GM19397 (cell line): ENCODE measurements around the gene KRTAP9-6.
"Not testable (repeated sequence)": the region's sequence is repeated elsewhere in the genome, so short reads cannot be mapped to it uniquely, and the experiment has no call there.

ENCODE experiments used
- ATAC-seq: cut with Tn5 transposase; IDR thresholded peaks from one replicate; pipeline ENCODE4 v1.9.1; 2021; ENCODE audit warnings: mild to moderate bottlenecking, moderate library complexity; ENCODE audit not compliant: unreplicated experiment

KRTAP9-6 gene

GRCh38 chr17:41265078-41265477, at the start of gene KRTAP9-6:
Gene KRTAP9-6, plus strand, starts transcription at chr17:41265378. Its CDS starts 0 bp downstream, at chr17:41265378.
- no peak for ATAC-seq

DNA sequence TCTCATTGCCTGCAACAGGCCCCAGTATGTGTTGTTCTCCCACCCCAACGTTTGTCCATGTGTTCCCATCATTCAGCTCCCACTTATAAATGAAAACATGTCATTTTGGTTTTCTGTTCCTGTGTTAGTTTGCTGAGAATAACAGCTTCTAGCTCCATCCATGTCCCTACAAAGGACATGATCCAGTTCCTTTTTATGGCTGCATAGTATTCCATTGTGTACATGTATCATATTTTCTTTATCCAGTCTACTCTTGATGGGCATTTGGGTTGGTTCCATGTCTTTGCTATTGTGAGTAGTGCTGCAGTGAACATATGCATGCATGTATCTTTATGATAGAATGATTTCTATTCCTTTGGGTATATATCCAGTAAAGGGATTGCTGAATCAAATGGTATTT, 49.5 kb upstream of the KRTAP9-6 start:
- no peak for ATAC-seq

DNA sequence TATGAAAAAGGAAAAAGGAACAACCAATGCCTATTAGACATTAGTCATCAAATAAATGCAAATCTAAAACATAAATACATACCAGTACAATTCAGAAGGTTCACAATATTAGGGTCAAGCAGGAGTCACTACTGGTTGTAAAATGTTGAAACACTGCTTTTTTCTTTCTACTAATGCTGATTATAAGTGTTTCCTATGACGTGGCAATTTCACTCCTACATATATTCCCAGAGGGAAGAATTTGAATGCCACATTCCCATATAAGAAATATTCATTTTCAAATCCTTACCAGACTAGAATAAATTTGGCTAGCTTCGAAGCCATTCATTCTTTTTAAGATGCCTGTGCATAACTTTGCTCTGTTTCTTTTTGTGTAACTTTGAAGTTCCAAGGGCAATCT, 41.4 kb upstream of the KRTAP9-6 start:
- ATAC-seq, result no peak

GRCh38 chr17:41226051-41226450, 39.1 kb upstream of the KRTAP9-6 start:
- no peak for ATAC-seq

- ATAC-seq, result not testable (repeated sequence)
These were observed 38.5 kb upstream of the KRTAP9-6 start, which contains the start of gene KRTAP9-2 for GRCh38 chr17:41226598-41227095. Gene KRTAP9-2, plus strand, starts transcription at chr17:41226648. Its CDS starts 7 bp downstream, at chr17:41226655.

- no peak for ATAC-seq
These were observed 35.1 kb upstream of the KRTAP9-6 start for GRCh38 chr17:41230094-41230493.

DNA sequence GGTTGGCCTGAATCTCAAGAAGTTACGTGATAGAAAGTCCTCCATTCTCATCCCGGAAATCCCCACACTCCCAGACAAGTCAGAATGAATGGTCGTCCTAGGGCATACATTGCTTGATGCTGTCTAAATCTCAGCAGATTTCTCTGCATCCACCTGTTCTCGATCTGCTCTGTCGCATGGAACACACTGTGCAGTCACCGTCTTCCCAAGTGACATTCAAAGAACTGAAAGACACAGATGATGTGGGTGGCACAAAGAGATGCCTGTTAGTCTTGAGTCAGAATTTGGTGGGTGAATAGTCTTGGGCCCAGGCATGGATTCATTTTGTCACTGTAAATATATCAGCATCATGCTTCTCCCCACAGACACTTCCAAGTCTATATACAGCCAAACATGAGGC, 33.4 kb upstream of the KRTAP9-6 start:
- no peak for ATAC-seq

- not testable (repeated sequence) for ATAC-seq
These were observed 32.6 kb upstream of the KRTAP9-6 start, which contains the start of gene KRTAP9-3 for GRCh38 chr17:41232399-41233105. Gene KRTAP9-3, plus strand, starts transcription at chr17:41232449. Its CDS starts 53 bp downstream, at chr17:41232502.

DNA sequence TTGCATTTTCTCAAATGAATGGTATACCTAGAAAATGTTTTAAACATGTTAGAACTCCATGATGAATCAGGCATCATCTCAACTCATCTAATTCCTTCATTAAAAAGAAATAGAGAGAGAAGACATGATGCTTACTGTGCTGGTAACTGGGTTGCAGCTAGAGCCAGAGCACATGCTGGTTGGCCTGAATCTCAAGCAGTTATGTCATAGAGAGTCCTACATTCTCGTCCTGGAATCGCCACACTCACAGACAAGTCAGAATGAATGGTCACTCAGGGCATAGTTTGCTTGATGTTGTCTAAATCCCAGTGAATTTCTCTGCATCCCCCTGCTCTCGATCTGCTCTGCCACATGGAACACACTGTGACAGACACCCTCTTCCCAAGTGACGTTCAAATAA, 28.1 kb upstream of the KRTAP9-6 start:
- ATAC-seq, result not testable (repeated sequence)

DNA sequence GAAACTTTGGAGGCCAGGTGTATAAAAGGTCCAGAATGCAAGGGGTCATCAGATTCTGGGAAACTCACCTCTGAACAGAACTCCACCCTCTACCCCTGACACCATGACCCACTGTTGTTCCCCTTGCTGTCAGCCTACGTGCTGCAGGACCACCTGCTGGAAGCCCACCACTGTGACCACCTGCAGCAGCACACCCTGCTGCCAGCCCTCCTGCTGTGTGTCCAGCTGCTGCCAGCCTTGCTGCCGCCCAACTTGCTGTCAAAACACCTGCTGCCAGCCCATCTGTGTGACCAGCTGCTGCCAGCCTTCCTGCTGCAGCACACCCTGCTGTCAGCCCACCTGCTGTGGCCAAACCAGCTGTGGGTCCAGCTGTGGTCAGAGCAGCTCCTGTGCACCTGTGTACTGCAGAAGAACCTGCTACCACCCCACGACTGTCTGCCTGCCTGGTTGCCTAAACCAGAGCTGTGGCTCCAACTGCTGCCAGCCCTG, 27.2 kb upstream of the KRTAP9-6 start, which contains the start of gene KRTAP9-8:
Gene KRTAP9-8 (plus strand): TSS at position 51 of the 489 bp plus-strand sequence. CDS start 53 bp downstream, at position 104.
- ATAC-seq, result not testable (repeated sequence)

- ATAC-seq, result not testable (repeated sequence)
These were observed 18.0 kb upstream of the KRTAP9-6 start for GRCh38 chr17:41246995-41247787.

- ATAC-seq, result not testable (repeated sequence)
These were observed 15.4 kb upstream of the KRTAP9-6 start, which contains the start of gene KRTAP9-4 for GRCh38 chr17:41249637-41250240. Gene KRTAP9-4, plus strand, starts transcription at chr17:41249687. Its CDS starts 34 bp downstream, at chr17:41249721.

- no peak for ATAC-seq
These were observed 13.9 kb upstream of the KRTAP9-6 start for GRCh38 chr17:41251261-41251660.

GRCh38 chr17:41254861-41255260, 10.3 kb upstream of the KRTAP9-6 start:
- no peak for ATAC-seq

DNA sequence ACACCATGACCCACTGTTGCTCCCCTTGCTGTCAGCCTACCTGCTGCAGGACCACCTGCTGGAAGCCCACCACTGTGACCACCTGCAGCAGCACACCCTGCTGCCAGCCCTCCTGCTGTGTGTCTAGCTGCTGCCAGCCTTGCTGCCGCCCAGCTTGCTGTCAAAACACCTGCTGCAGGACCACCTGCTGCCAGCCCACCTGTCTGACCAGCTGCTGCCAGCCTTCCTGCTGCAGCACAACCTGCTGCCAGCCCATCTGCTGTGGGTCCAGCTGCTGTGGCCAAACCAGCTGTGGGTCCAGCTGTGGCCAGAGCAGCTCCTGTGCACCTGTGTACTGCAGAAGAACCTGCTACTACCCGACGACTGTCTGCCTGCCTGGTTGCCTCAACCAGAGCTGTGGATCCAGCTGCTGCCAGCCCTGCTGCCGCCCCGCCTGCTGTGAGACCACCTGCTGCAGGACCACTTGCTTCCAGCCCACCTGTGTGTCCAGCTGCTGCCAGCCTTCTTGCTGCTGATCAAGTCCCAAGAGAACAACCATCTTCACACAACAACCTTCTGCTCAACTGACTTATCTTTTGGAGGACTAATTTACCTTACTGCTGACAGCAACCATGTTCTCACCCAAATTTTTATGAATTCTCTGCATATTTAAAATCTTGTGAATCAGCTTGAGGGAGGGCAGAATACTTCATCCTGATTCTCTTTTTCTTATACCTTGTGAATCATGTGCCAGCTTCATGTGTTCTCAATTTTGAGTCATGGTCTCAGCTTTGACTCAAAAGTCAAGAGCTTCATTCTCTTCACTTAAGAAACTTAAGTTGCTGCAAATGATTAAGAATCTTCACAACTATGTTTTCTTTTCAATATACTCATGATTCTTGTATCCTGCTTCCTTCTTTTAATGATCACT, 9.5 kb upstream of the KRTAP9-6 start, which contains the start of gene KRTAP9-9:
Gene KRTAP9-9 (plus strand): TSS at position 4 of the 910 bp plus-strand sequence.
- ATAC-seq, result not testable (repeated sequence)

DNA sequence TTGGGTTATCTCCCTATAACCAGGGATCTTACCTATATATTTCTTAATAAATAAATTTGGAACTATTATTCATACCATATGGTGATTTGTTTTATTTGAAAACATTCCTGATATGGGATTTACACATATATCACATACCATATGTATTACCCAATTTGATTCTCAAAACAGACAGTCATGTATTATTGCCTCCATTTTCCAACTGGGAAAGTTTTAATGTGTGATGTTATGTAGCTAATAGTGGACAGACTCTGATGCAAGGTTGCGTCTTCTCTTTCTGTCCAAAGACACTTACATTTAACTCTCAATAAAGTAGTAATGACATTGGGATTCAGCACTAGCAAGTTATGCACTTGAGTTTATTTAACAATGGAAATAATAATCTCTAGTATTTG, 8.9 kb upstream of the KRTAP9-6 start:
- no peak for ATAC-seq

DNA sequence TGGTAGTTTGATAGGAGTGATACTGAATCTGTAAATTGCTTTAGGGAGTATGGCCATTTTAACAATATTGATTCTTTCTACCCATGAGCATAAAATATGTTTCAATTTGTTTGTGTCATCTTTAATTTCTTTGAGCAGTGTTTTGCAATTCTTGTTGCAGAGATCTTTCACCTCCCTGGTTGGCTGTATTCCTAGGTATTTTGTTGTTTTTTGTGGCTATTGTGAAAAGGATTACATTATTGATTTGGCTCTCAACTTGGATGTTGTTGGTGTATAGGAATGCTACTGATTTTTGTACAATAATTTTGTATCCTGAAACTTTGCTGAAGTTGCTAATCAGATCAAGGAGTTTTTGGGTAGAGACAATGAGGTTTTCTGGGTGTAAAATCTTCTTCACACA, 6.8 kb upstream of the KRTAP9-6 start:
- no peak for ATAC-seq

- ATAC-seq, result no peak
These were observed 2.0 kb upstream of the KRTAP9-6 start for GRCh38 chr17:41263212-41263611.

DNA sequence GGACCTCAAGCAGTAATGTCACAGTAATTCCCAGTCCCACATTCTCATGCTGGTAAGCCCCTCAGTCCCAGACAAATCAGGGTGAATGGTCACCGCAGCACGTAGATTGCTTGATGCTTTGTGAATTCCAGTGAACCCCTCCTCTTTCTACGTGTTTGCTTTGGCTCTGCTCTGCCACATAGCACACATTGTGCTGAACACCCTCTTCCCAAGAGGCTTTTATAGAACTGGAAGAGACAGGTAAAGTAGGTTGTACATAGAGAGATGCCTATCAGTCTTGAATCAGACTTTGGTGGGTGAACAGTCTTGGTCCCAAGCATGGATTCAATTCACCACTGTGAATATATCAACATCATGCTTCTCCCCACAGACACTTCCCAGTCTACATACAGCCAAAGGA, 579 bp upstream of the KRTAP9-6 start:
- no peak for ATAC-seq

- ATAC-seq, result no peak
These were observed 2.5 kb downstream of the KRTAP9-6 start for GRCh38 chr17:41267711-41268110.
